Lower leg skin (tissue), 4 donors: ENCODE results near the gene SUDS3. TPM values are rescaled to one million over a fixed set of nuclear protein-coding genes. Genes with fewer than 3 reads are reported as not detected.

ENCODE experiments used
- DNase-seq, 2 donors: peaks; one replicate each; pipeline ENCODE4 v3.0.0-alpha.2; 2019; ENCODE audit warnings: low spot score in 2 of 2
- H3K4me3 ChIP-seq: fragments of 200-600 bp; sonication (generic); 2 replicates; pipeline ENCODE4 v1.5.1; 2017; ENCODE audit warnings: mild to moderate bottlenecking, low read depth; ENCODE audit not compliant: poor library complexity, severe bottlenecking
- CTCF ChIP-seq, 3 donors: fragments of 450-650 bp; IDR thresholded peaks; one replicate each; pipeline ENCODE4 v1.5.1; 2016; ENCODE audit warnings: antibody characterized with exemption in 3 of 3, mild to moderate bottlenecking in 3 of 3, moderate library complexity in 2 of 3
- POLR2A ChIP-seq, 2 donors: fragments of 450-650 bp; IDR thresholded peaks; one replicate each; pipeline ENCODE4 v1.6.1; 2016 to 2017; ENCODE audit warnings: antibody characterized with exemption in 2 of 2, mild to moderate bottlenecking in 1 of 2, moderate library complexity in 1 of 2
- WGBS, 2 donors: methylation state at CpG; one replicate each; pipeline ENCODE4 v1.1.5; 2018; 5-methylcytosine and 5-hydroxymethylcytosine counted together
- intact Hi-C: fragments of 100-400 bp; cut with DNase I; formaldehyde crosslinking; loops from one replicate; pipeline ENCODE4 v1.15.0; 2023; ENCODE audit warnings: low total_unique reads
- total RNA-seq, 4 donors: library from RNA; depleted of rRNA; stranded (reverse); fragments of >200 nt; gene quantifications; one replicate each; pipeline ENCODE4 v1.1.0, GENCODE V29; 2016

The SUDS3 gene
- total RNA-seq, 4 donors from 2014 or later = 33.9 to 85.0 (median 68.9) TPM

GRCh38 chr12:118448341-118448740 is 72.0 kb downstream of the SUDS3 start:
- intact Hi-C loops = no loop called here
- 86 to 94% methylated on average over 1 of the region's 1 CpG for WGBS, 2 donors
- no peak overlapping the region for H3K4me3 ChIP-seq
- TF ChIP-seq POLR2A (IDR thresholded peaks at IDR 0.05) = no peak
- TF ChIP-seq CTCF (IDR thresholded peaks at IDR 0.05) = no peak
- no peak for DNase-seq

GRCh38 chr12:118455327-118455726 is 79.0 kb downstream of the SUDS3 start:
- WGBS, 2 donors = 54 to 63% methylated on average over 3 of the region's 3 CpGs
- H3K4me3 ChIP-seq = no peak overlapping the region
- TF ChIP-seq POLR2A (IDR thresholded peaks at IDR 0.05) (no peak), CTCF (IDR thresholded peaks at IDR 0.05) (no peak)
- intact Hi-C loops = no loop called here
- DNase-seq = no peak

GRCh38 chr12:118456741-118457140 is 80.4 kb downstream of the SUDS3 start:
- DNase-seq = no peak
- intact Hi-C loops = no loop called here
- no peak overlapping the region for H3K4me3 ChIP-seq
- TF ChIP-seq CTCF (IDR thresholded peaks at IDR 0.05) = no peak
- TF ChIP-seq POLR2A (IDR thresholded peaks at IDR 0.05) = no peak

- TF ChIP-seq CTCF (IDR thresholded peaks at IDR 0.05) (no peak), POLR2A (IDR thresholded peaks at IDR 0.05) (no peak)
- no peak for DNase-seq
- 91 to 95% methylated on average over 4 of the region's 4 CpGs for WGBS, 2 donors
- intact Hi-C loops = no loop called here
- H3K4me3 ChIP-seq = no peak overlapping the region
Observed at GRCh38 chr12:118459110-118459509, 82.8 kb downstream of the SUDS3 start.

- TF ChIP-seq POLR2A (IDR thresholded peaks at IDR 0.05) = no peak
- no peak for TF ChIP-seq CTCF (IDR thresholded peaks at IDR 0.05)
- DNase-seq = no peak
- no peak overlapping the region for H3K4me3 ChIP-seq
- WGBS, 2 donors = 73% methylated on average over 4 of the region's 4 CpGs
- intact Hi-C loops = no loop called here
Observed at GRCh38 chr12:118463677-118464076, 87.3 kb downstream of the SUDS3 start.

- DNase-seq = no peak
- WGBS, 2 donors = 89 to 91% methylated on average over 1 of the region's 1 CpG
- TF ChIP-seq CTCF (IDR thresholded peaks at IDR 0.05) = no peak
- TF ChIP-seq POLR2A (IDR thresholded peaks at IDR 0.05) = no peak
- H3K4me3 ChIP-seq = no peak overlapping the region
- intact Hi-C loops = no loop called here
Observed at GRCh38 chr12:118465706-118466105, 89.4 kb downstream of the SUDS3 start.
